B cell (primary cell): Measurements from ENCODE around the gene NOL12. TPM values are rescaled to one million over a fixed set of nuclear protein-coding genes. Genes with fewer than 3 reads are reported as not detected.
"Not testable (repeated sequence)": the region's sequence is repeated elsewhere in the genome, so short reads cannot be mapped to it uniquely, and the experiment has no call there.

ENCODE experiments used
- ATAC-seq: fragments of 200-7000 bp; cut with Tn5 transposase; one replicate; pipeline ENCODE4 v1.10.0; 2021; ENCODE audit warnings: low read depth, mild to moderate bottlenecking, moderate number of reproducible peaks, moderate library complexity
- CTCF ChIA-PET: fragments of 350-600 bp; sonication (Branson Sonifier 250); formaldehyde crosslinking; loops from one replicate; lab custom pipeline; 2021; ENCODE audit warnings: antibody characterized with exemption, inconsistent platforms; lab: Charles Lee
- POLR2A ChIA-PET: fragments of 350-600 bp; sonication (Branson Sonifier 250); formaldehyde crosslinking; loops from one replicate; lab custom pipeline; 2021; ENCODE audit warnings: antibody characterized with exemption; lab: Charles Lee
- DNase-seq: peaks from one replicate; pipeline ENCODE4 v3.0.0; 2013
- H2AFZ ChIP-seq: 2 replicates; pipeline ENCODE4 v1.6.1; 2012; ENCODE audit warnings: mild to moderate bottlenecking, low read depth, low read length; ENCODE audit not compliant: insufficient read depth, poor library complexity, severe bottlenecking
- H3K27ac ChIP-seq, 2 donors: 1 replicate in 1 of 2; 2 replicates in 1 of 2; pipeline ENCODE4 v1.5.1; 2012 to 2013; ENCODE audit warnings: low read length in 2 of 2, mild to moderate bottlenecking in 2 of 2, moderate library complexity in 1 of 2
- H3K27me3 ChIP-seq, 4 experiments: fragments of 200-600 bp in 1 of 4; sonication (generic) in 1 of 4; replicated peaks in 1 of 4; 1 replicate in 2 of 4; 2 replicates in 2 of 4; pipeline versions ENCODE4 v1.6.1 to v1.7.0; 2013 to 2016; ENCODE audit warnings: low read length in 3 of 4, mild to moderate bottlenecking in 2 of 4, mixed read lengths in 1 of 4, moderate library complexity in 1 of 4; ENCODE audit not compliant: insufficient read depth in 4 of 4, control insufficient read depth in 3 of 4; ENCODE audit errors: control extremely low read depth in 1 of 4
- H3K36me3 ChIP-seq, 2 experiments: replicated peaks in 1 of 2; 1 replicate in 1 of 2; 2 replicates in 1 of 2; pipeline versions ENCODE4 v1.6.1 to v1.7.1; 2013; ENCODE audit warnings: low read length in 1 of 2; ENCODE audit not compliant: insufficient read depth in 2 of 2, control insufficient read depth in 1 of 2; ENCODE audit errors: control extremely low read depth in 1 of 2, extremely low read depth in 1 of 2
- H3K4me1 ChIP-seq, 2 donors: fragments of 200-600 bp in 1 of 2; sonication (generic) in 1 of 2; 1 replicate in 1 of 2; 2 replicates in 1 of 2; pipeline versions ENCODE4 v1.5.1 to v1.6.1; 2013 to 2017; ENCODE audit warnings: low read length in 2 of 2; ENCODE audit not compliant: control insufficient read depth in 2 of 2, insufficient read depth in 2 of 2
- H3K4me2 ChIP-seq: replicated peaks from 2 replicates; pipeline ENCODE3; 2012; ENCODE audit warnings: mild to moderate bottlenecking, low read depth, low read length; ENCODE audit not compliant: poor library complexity, severe bottlenecking
- H3K4me3 ChIP-seq, 5 experiments: fragments of 200-600 bp in 1 of 5; sonication (generic) in 1 of 5; 1 replicate in 3 of 5; 2 replicates in 2 of 5; pipeline versions ENCODE4 v1.5.1 to v1.7.0; 2011 to 2016; ENCODE audit warnings: low read length in 4 of 5, mild to moderate bottlenecking in 4 of 5, low read depth in 2 of 5, control low read depth in 1 of 5, moderate library complexity in 1 of 5; ENCODE audit not compliant: insufficient read depth in 1 of 5; ENCODE audit errors: control extremely low read depth in 1 of 5, extremely low read depth in 1 of 5
- H3K79me2 ChIP-seq: fragments of 200-600 bp; sonication (generic); one replicate; pipeline ENCODE4 v1.6.0; 2016; ENCODE audit warnings: low read length; ENCODE audit not compliant: control insufficient read depth, insufficient read depth
- H3K9ac ChIP-seq: fragments of 200-600 bp; sonication (generic); 2 replicates; pipeline ENCODE4 v1.6.1; 2017; ENCODE audit warnings: mild to moderate bottlenecking, low read length, moderate library complexity
- H3K9me3 ChIP-seq, 3 donors: one replicate each; pipeline versions ENCODE4 v1.6.1 to v1.7.1; 2013; ENCODE audit warnings: low read length in 2 of 3; ENCODE audit not compliant: control insufficient read depth in 2 of 3, insufficient read depth in 1 of 3; ENCODE audit errors: control extremely low read depth in 1 of 3
- H4K20me1 ChIP-seq: 2 replicates; pipeline ENCODE4 v1.6.0; 2012; ENCODE audit warnings: mild to moderate bottlenecking, low read length; ENCODE audit not compliant: insufficient read depth, control insufficient read depth, poor library complexity, severe bottlenecking
- H3K27ac Mint-ChIP-seq: one replicate; pipeline ENCODE4 v1.8.0; 2021; ENCODE audit warnings: mixed read lengths
- H3K27me3 Mint-ChIP-seq: one replicate; pipeline ENCODE4 v1.8.0; 2021; ENCODE audit warnings: mixed read lengths
- H3K4me1 Mint-ChIP-seq: one replicate; pipeline ENCODE4 v1.8.0; 2021; ENCODE audit warnings: mixed read lengths
- H3K4me3 Mint-ChIP-seq: one replicate; pipeline ENCODE4 v1.8.0; 2021; ENCODE audit warnings: mixed read lengths
- H3K9me3 Mint-ChIP-seq: one replicate; pipeline ENCODE4 v1.8.0; 2022; ENCODE audit warnings: mixed read lengths; ENCODE audit not compliant: insufficient read depth
- CTCF ChIP-seq: fragments of 200-600 bp; IDR thresholded peaks from one replicate; pipeline ENCODE4 v1.8.0; 2022; ENCODE audit warnings: antibody characterized with exemption, mild to moderate bottlenecking
- EZH2 ChIP-seq: IDR thresholded peaks from 2 replicates; pipeline ENCODE4 v1.6.1; 2012; ENCODE audit warnings: borderline replicate concordance, low read depth, mild to moderate bottlenecking, moderate library complexity, low read length; ENCODE audit not compliant: insufficient read depth, poor library complexity, severe bottlenecking
- WGBS: methylation state at CpG from one replicate; pipeline ENCODE4 v1.1.5; 2013; ENCODE audit warnings: missing lambda C conversion rate; ENCODE audit not compliant: insufficient coverage; 5-methylcytosine and 5-hydroxymethylcytosine counted together
- intact Hi-C: fragments of 100-400 bp; cut with micrococcal nuclease; formaldehyde crosslinking; loops from one replicate; pipeline ENCODE4 v1.10.0; 2022
- polyA plus RNA-seq: library from polyadenylated mRNA; depleted of rRNA; stranded (reverse); fragments of >200 nt; gene quantifications from 2 replicates; pipeline ENCODE4 v1.2.3, GENCODE V29; 2012
- total RNA-seq, 2 donors: library from RNA; stranded (reverse); fragments of 120-200 nt in 1 of 2; gene quantifications; 1 replicate in 1 of 2; 2 replicates in 1 of 2; pipeline versions ENCODE4 v1.2.3 to v1.2.4, GENCODE V29; 2013 to 2022

The NOL12 gene
- total and polyA plus RNA-seq, 2 donors (not counting 1 experiment from before 2014, with no cell fraction given), result 34.7 to 43.1 TPM

GRCh38 chr22:37716708-37717107 is 30.6 kb downstream of the NOL12 start:
- Histone ChIP-seq H3K27me3 (no peaks in the 10 kb centered on the region), H3K9ac (no peak overlapping the region), H3K79me2 (no peaks in the 10 kb centered on the region), H4K20me1 (no peaks in the 10 kb centered on the region), H3K36me3 (peaks cover 0 to 2% of the 10 kb centered on the region in 2 experiments), H3K4me1 (no peaks in the 10 kb centered on the region), H3K4me2 (no peak overlapping the region), H2AFZ (no peak overlapping the region), H3K4me3 (no peak overlapping the region), H3K27ac (no peak overlapping the region), H3K9me3 (no peaks in the 10 kb centered on the region)
- H3K4me1 Mint-ChIP-seq, result no peaks in the 10 kb centered on the region
- H3K4me3 Mint-ChIP-seq, result no peak overlapping the region
- 100% methylated on average over 8 of the region's 9 CpGs for WGBS
- no peak for DNase-seq
- TF ChIP-seq CTCF, result no peak
- no peak for TF ChIP-seq EZH2
- no peaks in the 10 kb centered on the region for H3K9me3 Mint-ChIP-seq
- intact Hi-C loops, result no loop called here
- POLR2A ChIA-PET, result no interaction called here
- H3K27me3 Mint-ChIP-seq, result no peaks in the 10 kb centered on the region
- H3K27ac Mint-ChIP-seq, result no peak overlapping the region
- ATAC-seq, result no peak
- CTCF ChIA-PET, result no interaction called here

GRCh38 chr22:37717235-37717634 is 31.1 kb downstream of the NOL12 start:
- H3K4me3 ChIP-seq, H3K27ac ChIP-seq, H3K79me2 ChIP-seq, CTCF ChIA-PET, H3K9ac ChIP-seq, H3K4me1 Mint-ChIP-seq, DNase-seq, H3K9me3 ChIP-seq, ATAC-seq, H3K27ac Mint-ChIP-seq, H3K4me3 Mint-ChIP-seq, H3K4me2 ChIP-seq, H3K4me1 ChIP-seq, H4K20me1 ChIP-seq, H2AFZ ChIP-seq, H3K36me3 ChIP-seq, H3K27me3 ChIP-seq, H3K9me3 Mint-ChIP-seq, POLR2A ChIA-PET, H3K27me3 Mint-ChIP-seq, intact Hi-C loops: not testable (repeated sequence)
- 91% methylated on average over 5 of the region's 7 CpGs for WGBS

- CTCF ChIA-PET, intact Hi-C loops: not testable (repeated sequence)
These were observed 31.7 kb downstream of the NOL12 start for GRCh38 chr22:37717746-37718305.

More at GRCh38 chr22:37717746-37718305, 31.7 kb downstream of the NOL12 start:
- H3K36me3 ChIP-seq, H2AFZ ChIP-seq, H3K27ac Mint-ChIP-seq, H4K20me1 ChIP-seq, H3K9ac ChIP-seq, H3K79me2 ChIP-seq, ATAC-seq, H3K9me3 ChIP-seq, H3K4me3 ChIP-seq, H3K4me3 Mint-ChIP-seq, H3K27me3 ChIP-seq, H3K27me3 Mint-ChIP-seq, H3K9me3 Mint-ChIP-seq, H3K4me1 ChIP-seq, POLR2A ChIA-PET, DNase-seq, H3K27ac ChIP-seq, H3K4me2 ChIP-seq, H3K4me1 Mint-ChIP-seq: not testable (repeated sequence)
- 96% methylated on average over 38 of the region's 38 CpGs for WGBS
